ENCODE results near the gene CCDC97.

CCDC97 gene

GRCh38 chr19:41321204-41321599 is 11.2 kb downstream of the CCDC97 start:
- no peak for DNase-seq

- peak; percentile 69 for DNase-seq
These were observed 11.8 kb downstream of the CCDC97 start for GRCh38 chr19:41321600-41322270.

DNA sequence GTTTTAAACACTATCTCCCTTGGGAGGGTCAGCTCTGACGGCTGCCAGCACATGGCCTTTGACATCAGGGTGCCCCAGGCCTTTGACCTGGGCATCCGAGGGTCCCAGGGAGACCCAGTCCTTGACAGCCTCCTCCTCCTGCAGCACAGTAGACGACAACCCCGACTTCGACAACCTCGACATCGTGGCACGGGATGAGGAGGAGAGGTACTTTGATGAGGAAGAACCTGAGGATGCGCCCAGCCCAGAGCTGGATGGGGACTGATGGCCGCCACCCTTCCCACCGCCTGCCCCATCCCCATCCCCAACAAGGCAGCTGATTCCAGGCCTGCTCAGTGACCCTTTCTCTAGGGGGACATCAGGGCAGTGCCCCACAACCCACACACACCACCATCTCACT is 12.5 kb downstream of the CCDC97 start:
- no peak for DNase-seq

DNA sequence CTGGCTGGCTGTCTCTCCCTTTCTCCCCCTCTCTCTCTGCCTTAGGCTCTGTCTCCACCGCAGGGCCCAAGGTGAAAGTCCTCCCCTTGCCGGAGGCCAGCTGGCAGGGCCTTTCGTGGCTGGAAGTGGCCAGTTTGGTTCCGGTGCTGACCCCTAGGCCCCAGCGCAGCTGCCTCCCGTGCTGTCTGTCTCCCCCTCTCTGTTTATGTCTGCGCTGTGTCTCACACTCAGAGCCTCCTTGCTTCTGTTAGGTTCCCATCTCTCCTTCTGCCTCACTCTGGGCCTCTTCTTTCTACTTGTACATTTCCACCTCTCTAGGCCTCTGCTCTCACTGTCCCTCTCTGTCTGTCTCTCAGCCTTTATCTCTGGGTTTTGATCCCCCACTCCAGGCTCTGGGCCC is 13.1 kb downstream of the CCDC97 start:
- DNase-seq: no peak

DNA sequence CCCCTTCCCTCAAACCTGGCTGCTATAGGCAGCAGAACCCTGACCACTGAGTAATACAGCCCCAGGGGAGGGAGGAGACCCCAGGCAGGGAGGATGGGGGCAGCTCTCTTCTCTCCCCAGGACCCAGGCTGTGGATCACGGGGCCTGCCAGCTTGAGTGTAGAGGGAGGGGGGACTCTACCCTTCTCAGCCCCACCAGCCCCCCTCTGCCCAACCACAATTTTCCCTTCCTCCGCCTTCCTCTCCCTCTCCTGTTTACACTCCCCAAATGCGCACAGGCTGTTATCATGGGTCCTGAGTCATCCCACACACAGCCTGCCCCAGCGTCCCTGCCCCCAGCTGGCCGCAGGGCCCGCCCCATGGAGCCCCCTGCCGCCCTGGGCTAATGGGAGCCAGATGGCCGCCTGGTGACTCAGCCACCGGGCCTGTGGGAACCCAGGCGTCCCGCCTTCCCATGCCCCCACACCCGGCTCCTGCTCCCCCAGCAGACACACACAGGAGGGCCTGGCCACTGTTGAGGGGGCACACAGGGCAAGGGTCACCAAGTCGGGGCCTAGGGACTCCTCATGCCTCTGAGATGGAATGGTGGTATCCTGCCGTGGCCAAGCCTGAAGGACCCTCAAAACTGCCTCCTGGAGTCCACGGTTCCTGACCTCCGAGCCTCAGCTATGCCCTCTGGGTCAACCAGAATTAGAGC is 13.6 kb downstream of the CCDC97 start:
- peak; percentile 78 for DNase-seq

DNA sequence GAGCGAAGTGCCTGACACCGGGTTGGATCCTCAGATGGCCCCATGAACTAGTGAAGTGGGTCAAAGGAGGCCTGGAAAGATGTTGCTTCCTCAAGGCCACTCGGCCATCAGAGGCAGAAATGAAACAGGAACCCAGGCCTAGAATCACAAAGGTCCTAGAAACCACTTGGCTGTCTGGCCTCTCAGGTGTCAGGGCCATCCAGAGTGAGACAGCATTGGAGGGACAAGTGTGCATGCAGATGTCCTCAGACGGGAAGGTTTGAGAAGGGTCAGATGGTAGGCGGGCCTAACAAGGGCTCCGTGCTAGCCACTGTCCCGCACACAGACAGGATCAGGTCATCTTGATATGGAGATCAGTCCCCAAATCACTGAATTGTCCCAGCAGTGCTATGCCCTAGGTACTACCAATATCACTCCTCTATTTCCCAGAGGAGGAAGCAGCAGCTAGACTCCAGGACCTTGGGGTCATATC is 14.3 kb downstream of the CCDC97 start:
- no peak for DNase-seq

GRCh38 chr19:41324921-41325639 is 15.1 kb downstream of the CCDC97 start:
- peak; percentile 76 for DNase-seq

GRCh38 chr19:41325640-41325946 is 15.6 kb downstream of the CCDC97 start:
- no peak for DNase-seq

DNA sequence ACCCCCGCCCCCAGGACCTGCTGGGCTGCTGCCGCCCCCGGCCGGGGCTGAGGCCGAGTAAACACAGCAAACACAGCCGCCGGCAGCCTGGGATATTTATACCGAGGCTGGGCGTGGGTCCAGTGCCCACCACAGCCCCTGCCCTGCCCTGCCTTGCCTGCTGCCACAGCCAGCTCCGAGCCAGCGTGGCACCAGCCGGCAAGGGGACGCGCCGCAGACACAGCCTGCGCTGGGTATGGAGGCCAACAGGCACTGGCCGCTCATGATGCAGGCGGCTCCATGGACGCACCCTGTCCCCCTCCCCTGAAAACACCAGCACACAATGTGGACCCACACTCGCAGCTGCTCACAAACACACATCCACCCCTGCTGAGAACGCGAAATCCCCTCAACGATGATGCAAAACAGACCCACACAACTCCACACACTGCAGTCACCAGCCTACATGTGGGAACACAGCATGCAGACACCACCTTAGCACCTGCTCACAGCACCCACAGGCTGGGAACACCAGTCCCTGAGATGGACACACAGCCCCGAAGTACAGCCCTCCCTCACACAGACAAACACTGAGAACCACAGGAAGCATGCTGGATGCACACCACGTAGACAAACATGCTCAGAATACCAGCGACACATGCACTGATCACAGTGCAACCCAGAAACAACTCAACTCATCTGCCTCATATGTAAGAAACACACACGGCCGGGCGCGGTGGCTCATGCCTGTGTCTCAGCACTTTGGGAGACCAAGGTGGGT is 16.2 kb downstream of the CCDC97 start:
- DNase-seq: peak; percentile 81

DNA sequence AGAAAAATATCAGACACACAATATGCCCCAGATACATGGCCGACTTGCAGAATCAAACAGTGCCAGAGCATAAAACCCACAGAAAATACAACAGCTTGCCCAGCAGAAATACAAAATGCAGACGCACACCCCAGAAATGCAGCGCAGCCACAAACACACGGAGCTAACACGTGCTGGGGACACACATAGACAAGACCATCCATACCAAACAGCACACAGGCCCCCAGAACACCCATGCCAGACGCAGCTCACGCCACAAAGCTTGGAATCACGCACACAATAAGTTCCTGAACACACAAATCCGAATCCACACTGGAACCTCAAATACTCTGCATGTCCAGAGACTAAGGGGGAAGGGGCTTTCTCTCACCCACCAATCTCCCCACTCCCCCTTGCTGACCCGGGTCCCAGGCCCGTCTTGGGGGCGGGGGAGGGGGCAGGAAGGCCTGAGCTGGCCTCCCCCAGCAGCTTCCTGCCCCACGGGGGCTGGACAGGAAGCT is 17.2 kb downstream of the CCDC97 start:
- DNase-seq: no peak

GRCh38 chr19:41327576-41328156 is 17.7 kb downstream of the CCDC97 start:
- DNase-seq: peak; percentile 81

- no peak for DNase-seq
These were observed 18.3 kb downstream of the CCDC97 start for GRCh38 chr19:41328157-41328841.

DNA sequence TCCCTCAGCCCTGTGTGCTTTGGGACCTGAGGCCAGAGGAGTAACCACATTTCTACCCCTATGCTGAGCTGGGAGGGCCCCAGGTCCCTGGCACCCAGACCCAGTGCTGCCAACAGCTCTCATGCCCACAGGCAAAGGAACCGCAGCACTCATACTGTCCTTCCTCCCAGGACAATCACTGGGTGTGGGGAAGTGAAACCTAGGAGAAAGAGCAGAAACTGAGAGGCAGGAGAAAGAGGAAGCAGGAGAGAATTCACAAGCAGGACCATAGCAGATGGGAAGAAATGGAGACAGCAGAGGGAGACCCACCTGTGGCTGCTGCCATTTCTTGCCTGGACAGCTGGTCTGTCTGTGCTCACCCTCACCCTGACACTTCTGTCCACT is 18.9 kb downstream of the CCDC97 start:
- DNase-seq: no peak

DNA sequence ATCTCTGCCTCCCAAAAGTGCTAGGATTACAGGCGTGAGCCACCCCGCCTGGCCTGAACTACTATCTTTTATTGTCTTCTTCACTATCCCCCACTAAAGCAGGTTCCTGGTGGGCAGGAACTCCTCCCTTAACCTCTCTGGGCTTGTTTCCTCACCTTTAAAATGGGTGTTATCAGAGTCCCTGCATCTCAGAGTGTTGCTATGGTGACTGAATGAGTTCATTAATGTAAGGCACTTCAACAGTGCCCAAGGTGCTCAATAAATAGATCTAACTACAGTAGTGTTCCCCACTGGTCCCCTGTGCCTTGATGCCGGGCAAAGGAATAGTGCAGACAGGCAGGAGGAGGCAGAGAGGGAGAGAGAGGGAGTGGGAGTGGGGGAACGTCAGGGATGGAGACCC is 20.5 kb downstream of the CCDC97 start:
- no peak for DNase-seq

DNA sequence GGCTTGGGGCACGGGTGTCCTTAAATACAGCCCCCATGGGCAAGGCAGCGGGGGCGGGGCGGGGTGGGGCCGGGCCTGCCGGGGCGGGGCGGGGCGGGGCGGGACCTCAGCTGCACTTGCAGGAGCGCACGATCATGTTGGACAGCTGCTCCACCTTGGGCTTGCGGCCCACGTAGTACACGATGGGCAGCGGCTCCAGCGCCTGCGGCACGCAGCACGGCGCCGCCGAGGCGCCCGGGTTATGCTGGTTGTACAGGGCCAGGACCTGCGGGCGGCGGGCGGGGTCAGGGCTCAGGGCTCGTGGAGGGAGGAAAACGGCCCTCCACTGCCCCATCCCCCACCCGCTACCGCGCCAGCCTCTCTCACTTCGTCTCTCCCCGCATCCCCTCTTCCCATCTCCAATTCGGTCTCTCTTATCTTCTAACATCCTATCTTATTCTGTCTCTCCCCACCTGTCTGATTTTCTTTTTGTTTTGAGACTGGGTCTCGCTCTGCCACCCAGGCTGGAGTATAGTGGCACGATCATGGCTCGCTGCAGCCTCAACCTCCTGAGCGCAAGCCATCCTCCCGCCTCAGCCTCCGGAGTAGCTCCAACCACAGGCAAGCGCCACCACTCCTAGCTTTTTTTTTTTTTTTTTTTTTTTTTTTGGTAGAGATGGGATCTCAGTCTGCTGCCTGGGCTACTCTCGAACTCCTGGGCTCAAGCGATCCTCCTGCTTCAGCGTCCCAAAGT is 21.1 kb downstream of the CCDC97 start:
- DNase-seq: no peak

- DNase-seq: no peak
These were observed 22.0 kb downstream of the CCDC97 start for GRCh38 chr19:41332000-41332399.

- no peak for DNase-seq
These were observed 22.5 kb downstream of the CCDC97 start for GRCh38 chr19:41332468-41332867.

DNA sequence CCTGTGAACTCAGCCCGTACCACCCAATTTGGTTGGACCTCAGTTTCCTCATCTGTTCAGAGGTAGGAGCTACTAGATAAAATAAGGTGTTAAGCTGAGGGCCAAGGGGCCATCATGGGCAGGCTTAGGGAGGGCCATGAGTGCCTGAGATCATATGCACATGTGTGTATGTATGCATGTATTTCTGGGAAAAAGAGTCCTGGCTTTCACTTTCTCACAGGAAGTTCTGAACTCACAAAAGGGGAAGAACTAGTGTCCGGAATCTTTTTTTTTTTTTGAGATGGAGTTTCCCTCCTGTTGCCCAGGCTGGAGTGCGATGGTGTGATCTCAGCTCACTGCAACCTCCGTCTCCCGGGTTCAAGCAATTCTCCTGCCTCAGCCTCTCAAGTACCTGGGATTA is 24.8 kb downstream of the CCDC97 start:
- no peak for DNase-seq

DNA sequence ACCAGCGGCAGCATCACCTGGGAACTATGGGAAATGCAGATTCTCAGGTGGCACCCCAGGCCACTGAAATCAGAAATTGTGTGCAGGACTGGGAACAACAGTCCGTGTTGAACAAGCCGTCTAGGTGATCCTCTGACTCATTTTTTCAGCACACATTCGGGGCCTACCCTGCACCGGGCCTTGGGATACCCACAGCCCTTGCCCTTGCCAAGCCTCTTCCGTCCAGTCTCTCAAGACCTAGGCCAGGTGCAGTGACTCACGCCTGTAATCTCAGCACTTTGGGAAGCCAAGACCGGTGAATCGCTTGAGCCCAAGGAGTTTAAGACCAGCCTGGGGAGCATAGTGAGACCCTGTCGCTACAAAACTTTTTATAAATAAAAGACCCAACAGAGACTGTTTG is 25.5 kb downstream of the CCDC97 start:
- DNase-seq: no peak

DNA sequence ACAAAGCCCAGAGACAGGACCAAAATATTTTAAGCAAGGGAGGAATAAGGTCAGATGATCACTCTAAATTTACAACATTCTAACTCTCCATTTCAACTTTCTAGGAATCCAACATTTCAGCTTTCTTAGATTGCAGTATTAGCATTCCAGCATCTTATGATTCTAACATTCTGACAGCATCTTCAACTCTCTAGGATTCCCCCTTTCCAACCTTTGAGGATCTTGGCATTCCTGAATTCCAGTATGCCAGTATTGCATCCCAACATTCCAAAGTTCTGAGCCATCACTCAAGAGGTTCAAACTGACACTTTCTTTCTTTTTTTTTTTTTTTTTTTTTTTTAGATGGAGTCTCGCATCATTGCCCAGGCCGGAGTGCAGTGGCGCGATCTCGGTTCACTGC is 30.0 kb downstream of the CCDC97 start:
- DNase-seq: no peak

DNA sequence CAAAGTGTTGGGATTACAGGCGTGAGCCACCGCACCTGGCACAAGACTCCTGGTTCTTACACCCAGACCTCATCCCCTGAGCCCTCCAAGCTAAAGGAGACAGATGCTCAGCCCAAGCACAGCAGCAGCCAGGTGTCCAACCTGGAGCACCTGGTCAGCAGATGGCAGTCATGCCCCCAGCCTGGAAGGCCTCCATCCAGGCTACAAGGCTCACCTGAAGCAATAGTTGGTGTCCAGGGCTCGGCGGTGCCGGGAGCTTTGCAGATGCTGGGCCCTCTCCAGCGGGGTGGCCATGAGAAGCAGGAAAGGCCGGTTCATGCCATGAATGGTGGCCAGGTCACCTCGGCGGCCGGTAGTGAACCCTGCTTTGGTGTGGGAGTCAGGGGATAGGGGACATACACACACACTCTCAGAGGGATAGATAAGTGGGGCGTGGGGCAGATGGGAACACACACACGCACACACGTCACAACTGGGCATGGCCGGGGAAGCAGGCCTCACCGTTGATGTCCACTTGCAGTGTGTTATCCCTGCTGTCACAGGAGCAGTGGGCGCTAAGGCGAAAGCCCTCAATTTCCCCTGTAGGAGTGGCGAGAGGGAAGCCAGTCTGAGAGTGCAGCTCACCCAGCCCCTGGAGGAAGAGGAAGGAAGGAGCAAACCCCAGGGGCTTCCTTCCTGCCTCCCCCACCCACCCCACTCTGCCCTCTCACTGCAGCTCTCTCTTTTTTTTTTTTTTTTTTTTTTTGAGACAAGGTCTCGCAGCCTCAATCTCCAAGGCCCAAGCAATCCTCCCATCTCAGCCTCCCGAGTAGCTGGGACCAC is 31.9 kb downstream of the CCDC97 start:
- no peak for DNase-seq
